ENCODE data around the gene CHID1.

GRCh38 chr11:888310-889212 is 22.0 kb downstream of the CHID1 start:
- TF ChIP-seq CTCF (IDR thresholded peaks at IDR 0.05) (no peak), EZH2 (IDR thresholded peaks at IDR 0.05) (no peak), EZH2phosphoT487 (IDR thresholded peaks at IDR 0.05) (no peak)
